AG10803 (cell line): ENCODE results near the gene SULT6B1.
"Not testable (repeated sequence)": the region's sequence is repeated elsewhere in the genome, so short reads cannot be mapped to it uniquely, and the experiment has no call there.

Experiments
- DNase-seq: peaks from one replicate; pipeline ENCODE4 v3.0.0; 2010; ENCODE audit warnings: low read depth
- H3K4me3 ChIP-seq: 2 replicates; pipeline ENCODE4 v1.5.1; 2011; ENCODE audit warnings: mild to moderate bottlenecking, low read length, control low read depth
- CTCF ChIP-seq: conservative IDR thresholded peaks from 2 replicates; pipeline ENCODE4 v1.5.1; 2011; ENCODE audit warnings: mild to moderate bottlenecking, low read length, control low read depth, inconsistent platforms

SULT6B1 gene

GRCh38 chr2:37224063-37224462 lies 35.6 kb upstream of the SULT6B1 start:
- H3K4me3 ChIP-seq: no peak overlapping the region
- no peak for DNase-seq
- TF ChIP-seq CTCF: no peak

GRCh38 chr2:37223131-37223530 lies 34.7 kb upstream of the SULT6B1 start:
- DNase-seq: no peak
- no peak for TF ChIP-seq CTCF
- no peak overlapping the region for H3K4me3 ChIP-seq

- no peak for DNase-seq
- TF ChIP-seq CTCF: no peak
- H3K4me3 ChIP-seq: no peak overlapping the region
These were observed 30.6 kb upstream of the SULT6B1 start for GRCh38 chr2:37219046-37219445.

GRCh38 chr2:37215250-37215649 lies 26.8 kb upstream of the SULT6B1 start:
- no peak for TF ChIP-seq CTCF
- no peak overlapping the region for H3K4me3 ChIP-seq
- no peak for DNase-seq

- no peak for DNase-seq
- no peak overlapping the region for H3K4me3 ChIP-seq
- TF ChIP-seq CTCF: no peak
These were observed 23.5 kb upstream of the SULT6B1 start for GRCh38 chr2:37211939-37212338.

- H3K4me3 ChIP-seq: no peak overlapping the region
- no peak for DNase-seq
- no peak for TF ChIP-seq CTCF
These were observed 22.7 kb upstream of the SULT6B1 start for GRCh38 chr2:37211212-37211611.

GRCh38 chr2:37206760-37207159 lies 18.3 kb upstream of the SULT6B1 start:
- not testable (repeated sequence) for DNase-seq, H3K4me3 ChIP-seq

GRCh38 chr2:37205689-37206341 lies 17.3 kb upstream of the SULT6B1 start:
- TF ChIP-seq CTCF: no peak
- H3K4me3 ChIP-seq: no peak overlapping the region
- DNase-seq: no peak

- H3K4me3 ChIP-seq, DNase-seq: not testable (repeated sequence)
These were observed 16.7 kb upstream of the SULT6B1 start for GRCh38 chr2:37205071-37205661.
